ENCODE results near the gene PAX5.

- TF ChIP-seq, protein P1, sequence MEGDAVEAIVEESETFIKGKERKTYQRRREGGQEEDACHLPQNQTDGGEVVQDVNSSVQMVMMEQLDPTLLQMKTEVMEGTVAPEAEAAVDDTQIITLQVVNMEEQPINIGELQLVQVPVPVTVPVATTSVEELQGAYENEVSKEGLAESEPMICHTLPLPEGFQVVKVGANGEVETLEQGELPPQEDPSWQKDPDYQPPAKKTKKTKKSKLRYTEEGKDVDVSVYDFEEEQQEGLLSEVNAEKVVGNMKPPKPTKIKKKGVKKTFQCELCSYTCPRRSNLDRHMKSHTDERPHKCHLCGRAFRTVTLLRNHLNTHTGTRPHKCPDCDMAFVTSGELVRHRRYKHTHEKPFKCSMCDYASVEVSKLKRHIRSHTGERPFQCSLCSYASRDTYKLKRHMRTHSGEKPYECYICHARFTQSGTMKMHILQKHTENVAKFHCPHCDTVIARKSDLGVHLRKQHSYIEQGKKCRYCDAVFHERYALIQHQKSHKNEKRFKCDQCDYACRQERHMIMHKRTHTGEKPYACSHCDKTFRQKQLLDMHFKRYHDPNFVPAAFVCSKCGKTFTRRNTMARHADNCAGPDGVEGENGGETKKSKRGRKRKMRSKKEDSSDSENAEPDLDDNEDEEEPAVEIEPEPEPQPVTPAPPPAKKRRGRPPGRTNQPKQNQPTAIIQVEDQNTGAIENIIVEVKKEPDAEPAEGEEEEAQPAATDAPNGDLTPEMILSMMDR (IDR thresholded peaks at IDR 0.05), result no peak
- TF ChIP-seq, protein P2, sequence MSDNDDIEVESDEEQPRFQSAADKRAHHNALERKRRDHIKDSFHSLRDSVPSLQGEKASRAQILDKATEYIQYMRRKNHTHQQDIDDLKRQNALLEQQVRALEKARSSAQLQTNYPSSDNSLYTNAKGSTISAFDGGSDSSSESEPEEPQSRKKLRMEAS (IDR thresholded peaks at IDR 0.05), result no peak
- TF ChIP-seq MYC (IDR thresholded peaks at IDR 0.05; ENCODE audit: borderline replicate concordance, low read length) (no peak), BHLHE40 (IDR thresholded peaks at IDR 0.05; ENCODE audit: low read depth, low read length) (no peak), USF2 (IDR thresholded peaks at IDR 0.05) (no peak)
Measured at GRCh38 chr9:36826581-36826980, 207.5 kb downstream of the PAX5 start.

Measured in A549 (cell line).